ENCODE measurements around the gene ELK4.

Gene ELK4

GRCh38 chr1:205662791-205663190 is 31.0 kb upstream of the ELK4 start:
- WGBS: 94% methylated on average over 24 of the region's 24 CpGs
- no peaks in the 10 kb centered on the region for H3K27me3 ChIP-seq (ENCODE audit: insufficient read depth, low read length)

GRCh38 chr1:205662135-205662738 is 30.4 kb upstream of the ELK4 start:
- Histone ChIP-seq H3K27me3 (ENCODE audit: insufficient read depth, low read length) (no peaks in the 10 kb centered on the region), H3K9ac (ENCODE audit: low read depth, low read length) (no peak overlapping the region), H3K4me1 (ENCODE audit: insufficient read depth, low read length) (peaks cover 19% of the 10 kb centered on the region), H3K36me3 (ENCODE audit: insufficient read depth, low read length) (0 out of 2 replicates have a peak, but pooled peaks cover 8% of the 10 kb centered on the region), H3K27ac (ENCODE audit: low read depth, low read length) (no peak overlapping the region), H3K9me3 (ENCODE audit: insufficient read depth, low read depth, low read length) (no peaks in the 10 kb centered on the region), H3K4me3 (ENCODE audit: low read length) (no peak overlapping the region)
- WGBS: 86% methylated on average over 15 of the region's 15 CpGs

More at GRCh38 chr1:205662791-205663190, 31.0 kb upstream of the ELK4 start:
- Histone ChIP-seq H3K36me3 (ENCODE audit: insufficient read depth, low read length) (0 out of 2 replicates have a peak, but pooled peaks cover 8% of the 10 kb centered on the region), H3K4me3 (ENCODE audit: low read length) (no peak overlapping the region), H3K9ac (ENCODE audit: low read depth, low read length) (no peak overlapping the region), H3K4me1 (ENCODE audit: insufficient read depth, low read length) (peaks cover 19% of the 10 kb centered on the region), H3K27ac (ENCODE audit: low read depth, low read length) (no peak overlapping the region), H3K9me3 (ENCODE audit: insufficient read depth, low read depth, low read length) (no peaks in the 10 kb centered on the region)

GRCh38 chr1:205661429-205662134 is 29.8 kb upstream of the ELK4 start:
- 65% methylated on average over 16 of the region's 16 CpGs for WGBS
- no peak overlapping the region for H3K4me3 ChIP-seq (ENCODE audit: low read length)
- 0 out of 2 replicates have a peak, but pooled peaks cover 8% of the 10 kb centered on the region for H3K36me3 ChIP-seq (ENCODE audit: insufficient read depth, low read length)
- H3K27ac ChIP-seq (ENCODE audit: low read depth, low read length): no peak overlapping the region
- peaks cover 19% of the 10 kb centered on the region for H3K4me1 ChIP-seq (ENCODE audit: insufficient read depth, low read length)
- H3K9me3 ChIP-seq (ENCODE audit: insufficient read depth, low read depth, low read length): no peaks in the 10 kb centered on the region
- H3K9ac ChIP-seq (ENCODE audit: low read depth, low read length): no peak overlapping the region
- no peaks in the 10 kb centered on the region for H3K27me3 ChIP-seq (ENCODE audit: insufficient read depth, low read length)

GRCh38 chr1:205660361-205660760 is 28.6 kb upstream of the ELK4 start:
- 92% methylated on average over 8 of the region's 8 CpGs for WGBS
- Histone ChIP-seq H3K27me3 (ENCODE audit: insufficient read depth, low read length) (no peaks in the 10 kb centered on the region), H3K36me3 (ENCODE audit: insufficient read depth, low read length) (0 out of 2 replicates have a peak, but pooled peaks cover 8% of the 10 kb centered on the region), H3K9me3 (ENCODE audit: insufficient read depth, low read depth, low read length) (no peaks in the 10 kb centered on the region), H3K4me3 (ENCODE audit: low read length) (no peak overlapping the region), H3K9ac (ENCODE audit: low read depth, low read length) (no peak overlapping the region), H3K4me1 (ENCODE audit: insufficient read depth, low read length) (peaks cover 17% of the 10 kb centered on the region), H3K27ac (ENCODE audit: low read depth, low read length) (no peak overlapping the region)

- 72% methylated on average over 20 of the region's 20 CpGs for WGBS
- no peak overlapping the region for H3K27ac ChIP-seq (ENCODE audit: low read depth, low read length)
- H3K36me3 ChIP-seq (ENCODE audit: insufficient read depth, low read length): 0 out of 2 replicates have a peak, but pooled peaks cover 6% of the 10 kb centered on the region
- peaks cover 13% of the 10 kb centered on the region for H3K4me1 ChIP-seq (ENCODE audit: insufficient read depth, low read length)
- H3K4me3 ChIP-seq (ENCODE audit: low read length): no peak overlapping the region
- no peaks in the 10 kb centered on the region for H3K9me3 ChIP-seq (ENCODE audit: insufficient read depth, low read depth, low read length)
- H3K9ac ChIP-seq (ENCODE audit: low read depth, low read length): no peak overlapping the region
- H3K27me3 ChIP-seq (ENCODE audit: insufficient read depth, low read length): no peaks in the 10 kb centered on the region
These were observed 27.3 kb upstream of the ELK4 start for GRCh38 chr1:205658943-205659581.

- H3K4me1 ChIP-seq (ENCODE audit: insufficient read depth, low read length): peaks cover 2% of the 10 kb centered on the region; the same call in 1 of the 2 replicates
- H3K9ac ChIP-seq (ENCODE audit: low read depth, low read length): no peak overlapping the region
- WGBS: 81% methylated on average over 2 of the region's 2 CpGs
- no peaks in the 10 kb centered on the region for H3K27me3 ChIP-seq (ENCODE audit: insufficient read depth, low read length)
- H3K36me3 ChIP-seq (ENCODE audit: insufficient read depth, low read length): no peaks in the 10 kb centered on the region
- no peaks in the 10 kb centered on the region for H3K9me3 ChIP-seq (ENCODE audit: insufficient read depth, low read depth, low read length)
- H3K4me3 ChIP-seq (ENCODE audit: low read length): no peak overlapping the region
- no peak overlapping the region for H3K27ac ChIP-seq (ENCODE audit: low read depth, low read length)
These were observed 24.4 kb upstream of the ELK4 start for GRCh38 chr1:205656236-205656635.

- Histone ChIP-seq H3K36me3 (ENCODE audit: insufficient read depth, low read length) (no peaks in the 10 kb centered on the region), H3K4me3 (ENCODE audit: low read length) (no peak overlapping the region), H3K9me3 (ENCODE audit: insufficient read depth, low read depth, low read length) (no peaks in the 10 kb centered on the region), H3K4me1 (ENCODE audit: insufficient read depth, low read length) (peaks cover 6% of the 10 kb centered on the region), H3K9ac (ENCODE audit: low read depth, low read length) (no peak overlapping the region), H3K27me3 (ENCODE audit: insufficient read depth, low read length) (no peaks in the 10 kb centered on the region), H3K27ac (ENCODE audit: low read depth, low read length) (no peak overlapping the region)
- 88% methylated on average over 11 of the region's 11 CpGs for WGBS
These were observed 21.2 kb upstream of the ELK4 start for GRCh38 chr1:205652984-205653383.

- no peak overlapping the region for H3K9ac ChIP-seq (ENCODE audit: low read depth, low read length)
- no peaks in the 10 kb centered on the region for H3K9me3 ChIP-seq (ENCODE audit: insufficient read depth, low read depth, low read length)
- whole genome bisulfite sequencing: 92% methylated on average over 1 of the region's 1 CpG
- no peaks in the 10 kb centered on the region for H3K27me3 ChIP-seq (ENCODE audit: insufficient read depth, low read length)
- no peak overlapping the region for H3K4me3 ChIP-seq (ENCODE audit: low read length)
- H3K27ac ChIP-seq (ENCODE audit: low read depth, low read length): no peak overlapping the region
- peaks cover 6% of the 10 kb centered on the region for H3K4me1 ChIP-seq (ENCODE audit: insufficient read depth, low read length)
- no peaks in the 10 kb centered on the region for H3K36me3 ChIP-seq (ENCODE audit: insufficient read depth, low read length)
These were observed 18.4 kb upstream of the ELK4 start for GRCh38 chr1:205650241-205650640.

- Histone ChIP-seq H3K27ac (ENCODE audit: low read depth, low read length) (no peak overlapping the region), H3K4me1 (ENCODE audit: insufficient read depth, low read length) (peaks cover 6% of the 10 kb centered on the region), H3K27me3 (ENCODE audit: insufficient read depth, low read length) (no peaks in the 10 kb centered on the region), H3K9ac (ENCODE audit: low read depth, low read length) (no peak overlapping the region), H3K4me3 (ENCODE audit: low read length) (no peak overlapping the region), H3K36me3 (ENCODE audit: insufficient read depth, low read length) (no peaks in the 10 kb centered on the region), H3K9me3 (ENCODE audit: insufficient read depth, low read depth, low read length) (no peaks in the 10 kb centered on the region)
- 91% methylated on average over 8 of the region's 8 CpGs for WGBS
These were observed 13.7 kb upstream of the ELK4 start for GRCh38 chr1:205645519-205645918.

- Histone ChIP-seq H3K4me1 (ENCODE audit: insufficient read depth, low read length) (no peaks in the 10 kb centered on the region), H3K9ac (ENCODE audit: low read depth, low read length) (no peak overlapping the region), H3K27me3 (ENCODE audit: insufficient read depth, low read length) (no peaks in the 10 kb centered on the region), H3K4me3 (ENCODE audit: low read length) (no peak overlapping the region), H3K9me3 (ENCODE audit: insufficient read depth, low read depth, low read length) (no peaks in the 10 kb centered on the region), H3K27ac (ENCODE audit: low read depth, low read length) (no peak overlapping the region), H3K36me3 (ENCODE audit: insufficient read depth, low read length) (no peaks in the 10 kb centered on the region)
- 97% methylated on average over 2 of the region's 2 CpGs for WGBS
These were observed 11.0 kb upstream of the ELK4 start for GRCh38 chr1:205642679-205643307.

GRCh38 chr1:205639567-205639966 is 7.8 kb upstream of the ELK4 start:
- H3K9ac ChIP-seq (ENCODE audit: low read depth, low read length): no peak overlapping the region
- no peaks in the 10 kb centered on the region for H3K36me3 ChIP-seq (ENCODE audit: insufficient read depth, low read length)
- no peaks in the 10 kb centered on the region for H3K27me3 ChIP-seq (ENCODE audit: insufficient read depth, low read length)
- no peak overlapping the region for H3K27ac ChIP-seq (ENCODE audit: low read depth, low read length)
- H3K4me1 ChIP-seq (ENCODE audit: insufficient read depth, low read length): no peaks in the 10 kb centered on the region
- 97% methylated on average over 1 of the region's 1 CpG for WGBS
- H3K4me3 ChIP-seq (ENCODE audit: low read length): no peak overlapping the region
- no peaks in the 10 kb centered on the region for H3K9me3 ChIP-seq (ENCODE audit: insufficient read depth, low read depth, low read length)

Data from HUES64 (cell line).